MM.1S (cell line): ENCODE results near the gene NR1I2.

Experiments used
- DNase-seq: peaks from one replicate; pipeline ENCODE4 v3.0.0-alpha.2; 2015
- H2AFZ ChIP-seq: fragments of 300-600 bp; sonication (generic); 2 replicates; pipeline ENCODE4 v1.6.0; 2016; ENCODE audit warnings: antibody characterized with exemption, low read length
- H3F3A ChIP-seq: fragments of 300-600 bp; sonication (generic); 2 replicates; pipeline ENCODE4 v1.6.1; 2016; ENCODE audit warnings: mild to moderate bottlenecking, antibody characterized with exemption, low read length, moderate library complexity, mixed read lengths; ENCODE audit not compliant: insufficient read depth
- H3K27ac ChIP-seq: fragments of 300-600 bp; sonication (generic); 2 replicates; pipeline ENCODE4 v1.5.1; 2016; ENCODE audit warnings: mild to moderate bottlenecking, low read length
- H3K27me3 ChIP-seq: fragments of 300-600 bp; sonication (generic); replicated peaks from 2 replicates; pipeline ENCODE4 v1.6.0; 2016; ENCODE audit warnings: low read length; ENCODE audit not compliant: insufficient read depth
- H3K36me3 ChIP-seq: fragments of 300-600 bp; sonication (generic); replicated peaks from 2 replicates; pipeline ENCODE4 v1.6.1; 2016; ENCODE audit warnings: mild to moderate bottlenecking, low read length, mixed read lengths; ENCODE audit not compliant: insufficient read depth
- H3K4me1 ChIP-seq: fragments of 300-600 bp; sonication (generic); 2 replicates; pipeline ENCODE4 v1.6.1; 2016; ENCODE audit warnings: low read length, mixed read lengths
- H3K4me2 ChIP-seq: fragments of 300-600 bp; sonication (generic); 2 replicates; pipeline ENCODE4 v1.6.0; 2016; ENCODE audit warnings: low read depth, low read length
- H3K4me3 ChIP-seq: fragments of 300-600 bp; sonication (generic); 2 replicates; pipeline ENCODE4 v1.5.1; 2016; ENCODE audit warnings: low read length, mixed read lengths
- H3K79me2 ChIP-seq: fragments of 300-600 bp; sonication (generic); 2 replicates; pipeline ENCODE4 v1.6.1; 2016; ENCODE audit warnings: mixed run types, low read length, mixed read lengths
- H3K9ac ChIP-seq: fragments of 300-600 bp; sonication (generic); 2 replicates; pipeline ENCODE4 v1.6.1; 2016; ENCODE audit warnings: low read length, mixed read lengths
- H3K9me2 ChIP-seq: fragments of 300-600 bp; sonication (generic); replicated peaks from 2 replicates; pipeline ENCODE4 v1.6.1; 2016; ENCODE audit warnings: mild to moderate bottlenecking, low read length, mixed read lengths; ENCODE audit not compliant: insufficient read depth
- H3K9me3 ChIP-seq: fragments of 300-600 bp; sonication (generic); replicated peaks from 2 replicates; pipeline ENCODE4 v1.6.1; 2016; ENCODE audit warnings: mild to moderate bottlenecking, low read length, mixed read lengths; ENCODE audit not compliant: insufficient read depth
- H4K20me1 ChIP-seq: fragments of 300-600 bp; sonication (generic); 2 replicates; pipeline ENCODE4 v1.6.1; 2016; ENCODE audit warnings: mild to moderate bottlenecking, low read length, moderate library complexity, mixed read lengths; ENCODE audit not compliant: insufficient read depth
- EZH2 ChIP-seq: fragments of 300-600 bp; sonication (generic); optimal IDR thresholded peaks from 2 replicates; pipeline ENCODE3; 2017; ENCODE audit warnings: low read depth, mild to moderate bottlenecking, antibody characterized with exemption, low read length, mixed read lengths
- EZH2phosphoT487 ChIP-seq: fragments of 300-600 bp; sonication (generic); IDR thresholded peaks from 2 replicates; pipeline ENCODE4 v1.6.1; 2018; ENCODE audit warnings: antibody characterized with exemption, low read length
- TF ChIP-seq, protein P1 (sequence below): fragments of 300-600 bp; sonication (generic); IDR thresholded peaks from 2 replicates; pipeline ENCODE4 v1.5.1; 2016; ENCODE audit warnings: antibody characterized with exemption, low read length, mixed read lengths

The NR1I2 gene

DNA sequence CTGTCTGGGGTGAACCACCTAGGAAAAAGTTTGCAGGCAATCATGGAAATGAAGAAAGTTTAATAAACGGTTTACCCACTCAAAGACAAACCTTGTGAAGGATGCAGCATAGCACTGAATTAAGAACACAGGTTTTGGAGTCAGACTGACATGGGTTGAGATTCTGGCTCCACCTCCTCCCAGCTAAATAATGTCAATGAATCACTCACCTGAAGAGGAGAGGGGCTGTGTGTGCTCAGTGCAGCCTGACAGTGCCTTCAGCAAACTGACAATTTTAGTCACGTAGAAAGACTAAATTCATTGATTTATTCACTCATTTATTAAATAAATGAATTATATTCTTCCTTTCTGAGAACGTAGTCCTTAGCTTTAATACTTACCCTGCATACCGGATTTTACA lies 18.9 kb downstream of the NR1I2 start:
- no peaks in the 10 kb centered on the region for H3K79me2 ChIP-seq
- no peak overlapping the region for H2AFZ ChIP-seq
- H3K36me3 ChIP-seq = no peaks in the 10 kb centered on the region
- no peaks in the 10 kb centered on the region for H3F3A ChIP-seq
- no peak for DNase-seq
- H3K4me3 ChIP-seq = no peak overlapping the region
- TF ChIP-seq, protein P1, sequence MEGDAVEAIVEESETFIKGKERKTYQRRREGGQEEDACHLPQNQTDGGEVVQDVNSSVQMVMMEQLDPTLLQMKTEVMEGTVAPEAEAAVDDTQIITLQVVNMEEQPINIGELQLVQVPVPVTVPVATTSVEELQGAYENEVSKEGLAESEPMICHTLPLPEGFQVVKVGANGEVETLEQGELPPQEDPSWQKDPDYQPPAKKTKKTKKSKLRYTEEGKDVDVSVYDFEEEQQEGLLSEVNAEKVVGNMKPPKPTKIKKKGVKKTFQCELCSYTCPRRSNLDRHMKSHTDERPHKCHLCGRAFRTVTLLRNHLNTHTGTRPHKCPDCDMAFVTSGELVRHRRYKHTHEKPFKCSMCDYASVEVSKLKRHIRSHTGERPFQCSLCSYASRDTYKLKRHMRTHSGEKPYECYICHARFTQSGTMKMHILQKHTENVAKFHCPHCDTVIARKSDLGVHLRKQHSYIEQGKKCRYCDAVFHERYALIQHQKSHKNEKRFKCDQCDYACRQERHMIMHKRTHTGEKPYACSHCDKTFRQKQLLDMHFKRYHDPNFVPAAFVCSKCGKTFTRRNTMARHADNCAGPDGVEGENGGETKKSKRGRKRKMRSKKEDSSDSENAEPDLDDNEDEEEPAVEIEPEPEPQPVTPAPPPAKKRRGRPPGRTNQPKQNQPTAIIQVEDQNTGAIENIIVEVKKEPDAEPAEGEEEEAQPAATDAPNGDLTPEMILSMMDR = no peak
- TF ChIP-seq EZH2phosphoT487 = no peak
- TF ChIP-seq EZH2 = no peak
- H3K4me1 ChIP-seq = peaks cover 2% of the 10 kb centered on the region; the same call in 1 of the 2 replicates
- H3K9me2 ChIP-seq = no peaks in the 10 kb centered on the region
- H3K9me3 ChIP-seq = no peaks in the 10 kb centered on the region
- no peaks in the 10 kb centered on the region for H4K20me1 ChIP-seq
- no peak overlapping the region for H3K27ac ChIP-seq
- no peak overlapping the region for H3K9ac ChIP-seq
- no peaks in the 10 kb centered on the region for H3K27me3 ChIP-seq
- H3K4me2 ChIP-seq = no peak overlapping the region

DNA sequence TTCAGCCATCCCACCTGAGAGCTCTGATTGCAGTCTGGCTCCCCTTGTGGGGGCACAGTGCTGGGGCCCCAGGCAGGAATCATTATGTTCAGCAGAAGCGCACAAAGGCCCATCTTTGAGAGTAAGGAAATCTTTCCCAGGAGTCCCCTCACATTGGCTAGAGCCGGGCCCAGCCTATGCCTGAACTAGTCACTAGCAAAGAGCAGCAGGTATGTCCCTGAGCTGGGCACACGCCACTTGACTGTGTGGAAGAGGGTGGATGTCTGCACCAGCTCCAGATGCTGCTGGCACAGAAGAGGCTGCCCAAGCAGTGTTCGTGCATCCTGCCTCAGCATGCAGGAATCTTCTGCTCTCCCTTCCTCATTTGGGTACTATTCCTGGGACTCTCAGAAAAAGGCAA lies 26.3 kb downstream of the NR1I2 start:
- H2AFZ ChIP-seq = no peak overlapping the region
- H3K79me2 ChIP-seq = no peaks in the 10 kb centered on the region
- H3K36me3 ChIP-seq = no peaks in the 10 kb centered on the region
- no peak overlapping the region for H3K4me2 ChIP-seq
- H3K9me2 ChIP-seq = no peaks in the 10 kb centered on the region
- no peaks in the 10 kb centered on the region for H3K27me3 ChIP-seq
- H3K4me1 ChIP-seq = peaks cover 8% of the 10 kb centered on the region; the same call in 1 of the 2 replicates
- no peak for DNase-seq
- no peaks in the 10 kb centered on the region for H3F3A ChIP-seq
- H4K20me1 ChIP-seq = no peaks in the 10 kb centered on the region
- no peak overlapping the region for H3K4me3 ChIP-seq
- H3K9ac ChIP-seq = no peak overlapping the region
- TF ChIP-seq EZH2 = no peak
- TF ChIP-seq, protein P1 = no peak
- no peak for TF ChIP-seq EZH2phosphoT487
- no peak overlapping the region for H3K27ac ChIP-seq
- H3K9me3 ChIP-seq = no peaks in the 10 kb centered on the region

DNA sequence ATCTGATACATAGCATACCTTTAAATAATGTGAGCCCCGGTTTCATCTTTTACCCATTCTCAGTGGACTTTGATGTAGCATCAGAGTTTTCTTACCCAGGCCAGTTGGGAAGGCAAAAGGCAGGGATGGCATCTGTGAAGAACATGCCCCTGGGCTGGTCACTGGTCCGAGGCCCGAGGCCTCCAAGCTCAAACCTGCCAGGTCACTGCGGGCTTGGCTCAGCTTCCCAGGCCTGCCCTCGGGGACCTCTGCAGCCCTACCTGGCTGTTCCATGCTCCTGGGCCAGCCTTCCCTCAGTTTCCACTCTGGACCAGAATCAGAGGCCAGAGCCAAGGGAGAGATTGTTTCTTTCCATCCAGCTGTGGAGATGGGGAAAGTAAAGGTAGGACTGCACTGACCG lies 26.9 kb downstream of the NR1I2 start:
- Histone ChIP-seq H4K20me1 (no peaks in the 10 kb centered on the region), H3K27ac (no peak overlapping the region), H3K9me3 (no peaks in the 10 kb centered on the region), H3K36me3 (no peaks in the 10 kb centered on the region), H3K27me3 (no peaks in the 10 kb centered on the region), H2AFZ (no peak overlapping the region), H3K4me3 (no peak overlapping the region), H3K4me1 (peaks cover 8% of the 10 kb centered on the region; the same call in 1 of the 2 replicates), H3K9ac (no peak overlapping the region), H3K9me2 (no peaks in the 10 kb centered on the region), H3K79me2 (no peaks in the 10 kb centered on the region), H3K4me2 (no peak overlapping the region), H3F3A (no peaks in the 10 kb centered on the region)
- TF ChIP-seq EZH2phosphoT487 (no peak), EZH2 (no peak)
- TF ChIP-seq, protein P1 = no peak
- DNase-seq = no peak
